Muscle layer of duodenum (tissue), 2 donors: ENCODE data around the gene SRD5A3.

Experiments used
- H3K27ac ChIP-seq: one replicate; pipeline ENCODE4 v1.7.0; 2013; ENCODE audit warnings: mild to moderate bottlenecking, low read length
- H3K27me3 ChIP-seq: one replicate; pipeline ENCODE4 v1.7.0; 2013; ENCODE audit warnings: low read depth, mild to moderate bottlenecking, control low read depth, low read length
- H3K36me3 ChIP-seq, 2 donors: one replicate each; pipeline ENCODE4 v1.7.0; 2013; ENCODE audit warnings: low read length in 2 of 2, control low read depth in 1 of 2, mild to moderate bottlenecking in 1 of 2; ENCODE audit not compliant: insufficient read depth in 2 of 2, control insufficient read depth in 1 of 2
- H3K4me1 ChIP-seq, 2 donors: one replicate each; pipeline ENCODE4 v1.7.0; 2013; ENCODE audit warnings: low read length in 2 of 2, mild to moderate bottlenecking in 2 of 2, control low read depth in 1 of 2, moderate library complexity in 1 of 2; ENCODE audit not compliant: insufficient read depth in 2 of 2, control insufficient read depth in 1 of 2
- H3K4me3 ChIP-seq, 2 donors: one replicate each; pipeline ENCODE4 v1.7.0; 2013; ENCODE audit warnings: low read length in 2 of 2, low read depth in 1 of 2, mild to moderate bottlenecking in 1 of 2
- H3K9me3 ChIP-seq, 2 donors: one replicate each; pipeline ENCODE4 v1.7.0; 2013; ENCODE audit warnings: low read length in 2 of 2, control low read depth in 1 of 2, mild to moderate bottlenecking in 1 of 2; ENCODE audit not compliant: control insufficient read depth in 1 of 2
- donor health status: healthy.

The SRD5A3 gene

GRCh38 chr4:55345980-55346850, at the start of gene SRD5A3:
Gene SRD5A3, plus strand, starts transcription at chr4:55346242. Its CDS starts 95 bp downstream, at chr4:55346337.
- no peaks in the 10 kb centered on the region for H3K36me3 ChIP-seq
- peak within 1 kb of the TSS; percentile 83 for H3K27ac ChIP-seq
- H3K4me1 ChIP-seq = peaks cover 0 to 14% of the 10 kb centered on the region in 2 donors

GRCh38 chr4:55297346-55297745, 48.7 kb upstream of the SRD5A3 start:
- Histone ChIP-seq H3K4me3 (no peak overlapping the region), H3K27ac (no peak overlapping the region), H3K27me3 (no peaks in the 10 kb centered on the region), H3K4me1 (no peaks in the 10 kb centered on the region), H3K36me3 (no peaks in the 10 kb centered on the region), H3K9me3 (no peaks in the 10 kb centered on the region)

More at GRCh38 chr4:55345980-55346850, at the start of gene SRD5A3:
- Histone ChIP-seq H3K9me3 (no peaks in the 10 kb centered on the region), H3K4me3 (peak within 1 kb of the TSS; percentile 76 to 78), H3K27me3 (no peaks in the 10 kb centered on the region)

- no peak overlapping the region for H3K4me3 ChIP-seq
- no peak overlapping the region for H3K27ac ChIP-seq
- no peaks in the 10 kb centered on the region for H3K4me1 ChIP-seq
Measured at GRCh38 chr4:55303760-55304165, 42.3 kb upstream of the SRD5A3 start.

GRCh38 chr4:55304303-55304702, 41.7 kb upstream of the SRD5A3 start:
- Histone ChIP-seq H3K9me3 (no peaks in the 10 kb centered on the region), H3K27ac (no peak overlapping the region), H3K27me3 (no peaks in the 10 kb centered on the region), H3K4me3 (no peak overlapping the region), H3K36me3 (no peaks in the 10 kb centered on the region), H3K4me1 (no peaks in the 10 kb centered on the region)

More at GRCh38 chr4:55303760-55304165, 42.3 kb upstream of the SRD5A3 start:
- no peaks in the 10 kb centered on the region for H3K9me3 ChIP-seq
- no peaks in the 10 kb centered on the region for H3K27me3 ChIP-seq
- H3K36me3 ChIP-seq = no peaks in the 10 kb centered on the region

GRCh38 chr4:55308071-55308470, 38.0 kb upstream of the SRD5A3 start:
- no peaks in the 10 kb centered on the region for H3K9me3 ChIP-seq
- H3K27me3 ChIP-seq = no peaks in the 10 kb centered on the region
- no peak overlapping the region for H3K4me3 ChIP-seq
- peaks cover 0 to 5% of the 10 kb centered on the region in 2 donors for H3K4me1 ChIP-seq
- H3K36me3 ChIP-seq = no peaks in the 10 kb centered on the region
- H3K27ac ChIP-seq = no peak overlapping the region

GRCh38 chr4:55311792-55312488, 34.1 kb upstream of the SRD5A3 start:
- no peak overlapping the region for H3K27ac ChIP-seq
- no peaks in the 10 kb centered on the region for H3K27me3 ChIP-seq
- H3K9me3 ChIP-seq = no peaks in the 10 kb centered on the region
- peaks cover 0 to 5% of the 10 kb centered on the region in 2 donors for H3K4me1 ChIP-seq
- H3K4me3 ChIP-seq = no peak overlapping the region
- H3K36me3 ChIP-seq = no peaks in the 10 kb centered on the region

GRCh38 chr4:55312489-55313101, 33.4 kb upstream of the SRD5A3 start:
- Histone ChIP-seq H3K4me1 (peaks cover 0 to 5% of the 10 kb centered on the region in 2 donors), H3K9me3 (no peaks in the 10 kb centered on the region), H3K27me3 (no peaks in the 10 kb centered on the region), H3K36me3 (no peaks in the 10 kb centered on the region), H3K4me3 (no peak overlapping the region), H3K27ac (no peak overlapping the region)

- Histone ChIP-seq H3K27ac (no peak overlapping the region), H3K4me3 (no peak overlapping the region), H3K9me3 (no peaks in the 10 kb centered on the region), H3K4me1 (peaks cover 0 to 9% of the 10 kb centered on the region in 2 donors), H3K36me3 (no peaks in the 10 kb centered on the region), H3K27me3 (no peaks in the 10 kb centered on the region)
Measured at GRCh38 chr4:55314141-55314820, 31.8 kb upstream of the SRD5A3 start.

GRCh38 chr4:55318175-55319129, 27.6 kb upstream of the SRD5A3 start:
- no peaks in the 10 kb centered on the region for H3K27me3 ChIP-seq
- H3K9me3 ChIP-seq = no peaks in the 10 kb centered on the region

GRCh38 chr4:55321707-55322264, 24.3 kb upstream of the SRD5A3 start:
- Histone ChIP-seq H3K27me3 (no peaks in the 10 kb centered on the region), H3K27ac (no peak overlapping the region), H3K36me3 (no peaks in the 10 kb centered on the region), H3K4me1 (peaks cover 0 to 5% of the 10 kb centered on the region in 2 donors), H3K4me3 (no peak overlapping the region), H3K9me3 (no peaks in the 10 kb centered on the region)

More at GRCh38 chr4:55318175-55319129, 27.6 kb upstream of the SRD5A3 start:
- Histone ChIP-seq H3K4me1 (peaks cover 0 to 5% of the 10 kb centered on the region in 2 donors), H3K36me3 (no peaks in the 10 kb centered on the region), H3K4me3 (no peak overlapping the region), H3K27ac (no peak overlapping the region)
